ENCODE data around the gene PCYT2. TPM values are rescaled to one million over a fixed set of nuclear protein-coding genes. Genes with fewer than 3 reads are reported as not detected.

The PCYT2 gene
- total RNA-seq, 2 donors from 2014 or later, result 21.6 to 26.0 TPM

DNA sequence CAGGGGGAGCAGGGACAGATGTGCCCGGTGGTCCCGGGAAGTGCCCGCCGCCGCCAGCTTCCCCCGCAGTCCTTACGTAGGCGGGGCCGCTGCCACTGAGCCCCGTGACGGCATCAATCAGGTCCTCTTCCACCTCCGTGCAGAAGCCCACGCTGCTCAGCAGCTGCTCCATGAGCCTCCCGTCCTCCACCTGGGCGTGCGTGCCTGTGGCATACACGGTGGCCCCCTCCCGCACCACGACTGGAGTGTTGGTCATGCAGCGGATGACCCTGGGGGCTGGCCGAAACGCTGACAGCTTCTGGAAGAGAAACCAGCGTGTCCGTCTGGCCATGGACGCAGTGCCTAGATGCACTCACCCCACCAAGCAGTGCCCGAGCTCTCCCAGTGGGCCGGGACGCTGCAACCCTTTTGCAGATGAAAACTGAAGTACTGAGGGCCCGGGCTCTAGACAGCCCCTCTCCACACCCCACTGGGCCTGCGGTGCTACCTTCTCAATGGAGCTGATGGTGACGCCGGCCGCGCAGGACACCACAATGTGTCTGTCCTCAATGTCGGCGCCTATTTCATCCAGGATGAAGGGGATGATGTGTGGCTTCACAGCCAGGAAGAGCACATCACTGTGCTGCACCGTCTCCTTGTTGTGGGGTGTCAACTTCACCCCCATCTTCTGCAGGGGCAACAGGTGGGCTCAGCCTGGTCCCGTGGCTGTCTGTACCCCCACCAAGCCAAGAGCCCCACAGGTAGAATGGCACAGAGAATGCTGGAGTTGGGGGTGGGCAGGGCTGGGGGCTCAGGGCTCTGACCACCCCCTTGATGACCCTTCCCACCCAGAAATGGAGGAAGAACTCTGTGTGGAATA lies 23.9 kb upstream of the PCYT2 start:
- Mint-ChIP-seq H3K36me3 (ENCODE audit: low read depth) (no peaks in the 10 kb centered on the region), H3K4me1 (peaks cover 8% of the 10 kb centered on the region), H3K27ac (no peak overlapping the region), H3K27me3 (peaks cover 28% of the 10 kb centered on the region), H3K4me3 (no peak overlapping the region)
- no peak for ATAC-seq
- H3K9me3 ChIP-seq (ENCODE audit: control insufficient read depth, low read length, poor library complexity, severe bottlenecking), result no peaks in the 10 kb centered on the region
- no peak for DNase-seq

DNA sequence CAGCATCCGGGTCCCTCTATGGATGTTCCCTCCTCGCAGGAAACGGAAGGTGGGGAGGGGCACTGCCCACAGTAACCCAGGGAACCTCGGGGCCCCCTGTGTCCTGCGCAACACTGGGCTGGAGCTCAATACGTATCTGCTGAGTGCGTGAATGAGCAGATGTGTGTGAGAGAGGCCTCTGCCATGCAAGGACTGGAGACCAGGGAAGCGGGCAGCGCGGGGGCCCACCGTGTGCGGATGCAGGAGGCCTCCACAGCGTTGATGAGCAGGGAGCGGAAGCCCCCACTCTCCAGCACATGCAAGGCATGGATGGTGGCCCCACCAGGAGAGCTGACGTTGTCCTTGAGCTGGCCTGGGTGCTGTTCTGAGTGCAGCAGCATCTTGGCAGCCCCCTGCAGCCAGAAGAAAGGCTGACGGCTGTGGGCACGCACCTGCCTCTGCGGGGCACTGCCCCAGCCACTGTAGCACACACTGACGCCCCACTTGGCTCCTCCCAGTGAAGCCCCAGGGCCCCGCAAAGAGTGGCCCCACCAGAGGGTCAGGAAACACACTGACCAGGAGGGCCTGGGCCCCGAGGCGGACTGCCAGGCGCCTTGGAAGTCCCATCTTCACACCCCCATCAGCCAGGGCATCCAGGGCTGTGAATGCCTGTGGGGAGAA lies 23.0 kb upstream of the PCYT2 start:
- ATAC-seq (no peak), DNase-seq (no peak)
- peaks cover 28% of the 10 kb centered on the region for H3K27me3 Mint-ChIP-seq
- H3K36me3 Mint-ChIP-seq (ENCODE audit: low read depth), result no peaks in the 10 kb centered on the region
- no peak overlapping the region for H3K27ac Mint-ChIP-seq
- no peaks in the 10 kb centered on the region for H3K9me3 ChIP-seq (ENCODE audit: control insufficient read depth, low read length, poor library complexity, severe bottlenecking)
- H3K4me1 Mint-ChIP-seq, result peaks cover 8% of the 10 kb centered on the region
- no peak overlapping the region for H3K4me3 Mint-ChIP-seq

DNA sequence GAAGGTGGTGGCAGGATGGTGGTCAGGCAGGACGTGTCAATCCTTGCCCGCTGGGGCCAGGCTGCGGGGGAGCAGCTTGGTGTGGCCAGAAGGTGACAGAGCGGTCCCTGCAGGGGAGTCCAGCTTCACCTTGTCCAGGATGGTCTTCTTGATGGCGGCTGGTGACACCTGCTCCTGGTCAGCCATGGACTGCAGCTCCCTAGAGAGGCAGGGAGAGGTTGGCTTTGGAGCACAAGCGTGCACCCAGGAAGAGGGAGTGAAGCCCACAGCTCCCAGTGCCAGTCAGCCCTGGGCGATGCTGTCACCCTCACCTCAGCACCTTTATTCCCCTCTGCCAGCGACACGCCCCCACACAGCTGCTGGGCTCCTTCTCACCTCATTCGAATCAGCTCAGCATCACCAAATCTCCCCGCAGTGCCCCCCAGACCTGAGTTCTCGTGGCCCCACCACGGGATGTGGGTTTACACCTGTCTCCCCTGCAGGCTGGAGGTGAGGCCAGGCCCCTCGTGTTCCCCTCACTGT lies 22.0 kb upstream of the PCYT2 start:
- ATAC-seq, result no peak
- no peak overlapping the region for H3K27ac Mint-ChIP-seq
- peaks cover 28% of the 10 kb centered on the region for H3K27me3 Mint-ChIP-seq
- no peak for DNase-seq
- H3K36me3 Mint-ChIP-seq (ENCODE audit: low read depth), result no peaks in the 10 kb centered on the region
- H3K4me3 Mint-ChIP-seq, result no peak overlapping the region
- H3K4me1 Mint-ChIP-seq, result peaks cover 10% of the 10 kb centered on the region
- H3K9me3 ChIP-seq (ENCODE audit: control insufficient read depth, low read length, poor library complexity, severe bottlenecking), result no peaks in the 10 kb centered on the region

DNA sequence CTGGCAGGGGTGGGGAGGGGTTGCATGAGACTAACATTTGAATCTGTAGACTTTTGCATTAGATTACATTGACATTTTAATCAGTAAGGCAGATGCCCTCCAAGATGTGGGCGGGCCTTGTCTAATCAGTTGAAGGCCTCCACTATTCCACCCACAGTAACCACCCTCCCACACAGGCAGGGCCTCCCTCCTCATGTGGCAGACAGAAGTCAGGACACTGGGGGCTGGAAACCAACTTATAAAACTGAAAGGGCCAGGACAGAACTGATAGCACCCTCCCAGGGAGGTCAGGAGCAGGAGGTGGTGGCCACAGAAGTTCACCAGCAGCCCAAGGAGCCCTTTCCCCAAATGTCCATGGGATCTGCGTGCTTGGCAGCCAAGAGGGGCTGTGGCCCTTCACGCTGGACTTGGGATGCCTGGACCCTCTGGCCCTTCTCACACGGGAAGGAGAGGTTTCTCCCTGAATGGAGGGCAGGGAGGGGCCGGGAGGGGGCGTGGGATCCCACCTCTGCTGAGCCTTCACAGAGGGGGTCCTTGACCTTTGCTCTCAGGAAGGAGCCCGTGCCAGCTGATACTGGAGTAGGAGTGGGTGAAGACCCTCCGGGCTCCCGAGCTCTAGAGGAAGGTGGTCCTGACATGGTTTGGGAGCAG lies 21.3 kb upstream of the PCYT2 start:
- Mint-ChIP-seq H3K27me3 (peaks cover 24% of the 10 kb centered on the region), H3K36me3 (ENCODE audit: low read depth) (no peaks in the 10 kb centered on the region)

DNA sequence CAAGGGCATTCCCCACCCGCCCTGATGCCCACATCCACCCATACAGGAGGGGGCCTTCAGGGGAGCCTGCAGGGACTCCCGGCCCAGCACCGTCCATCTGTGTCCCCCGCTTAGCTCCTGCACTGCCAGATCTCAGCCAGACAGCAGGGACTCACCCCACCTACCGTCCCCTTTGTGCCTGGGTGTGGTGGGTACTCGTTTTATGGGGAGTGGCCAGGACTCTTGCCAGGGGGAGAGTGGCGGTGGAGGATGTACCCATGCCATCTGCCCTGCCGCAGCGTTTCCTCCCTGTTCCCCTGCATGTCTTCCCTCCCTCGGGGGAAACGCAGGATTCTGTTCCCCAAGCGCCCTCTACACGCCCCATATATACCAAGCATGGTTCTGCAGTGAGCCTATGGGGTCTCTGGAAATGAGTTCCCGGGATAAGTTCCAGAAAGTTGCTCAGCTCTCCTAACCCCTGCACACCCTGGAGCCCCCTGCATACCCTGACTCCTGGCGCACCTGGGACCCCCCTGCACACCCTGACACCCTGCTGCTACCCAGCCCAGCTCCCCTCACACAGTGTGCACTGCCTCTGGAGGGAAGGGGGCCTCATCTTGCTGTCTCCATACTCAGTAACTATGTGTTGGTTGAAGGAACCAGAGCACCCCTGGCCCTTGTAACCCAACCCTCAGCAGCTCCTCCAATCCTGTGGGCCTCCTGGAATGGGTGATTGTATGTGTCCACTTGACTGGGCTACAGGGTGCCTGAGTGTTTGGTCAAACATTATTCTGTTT lies 20.5 kb upstream of the PCYT2 start:
- no peak for ATAC-seq

More for the DNA sequence above, 21.3 kb upstream of the PCYT2 start:
- ATAC-seq, result no peak
- H3K9me3 ChIP-seq (ENCODE audit: control insufficient read depth, low read length, poor library complexity, severe bottlenecking), result no peaks in the 10 kb centered on the region
- H3K4me1 Mint-ChIP-seq, result peaks cover 6% of the 10 kb centered on the region
- H3K4me3 Mint-ChIP-seq, result no peak overlapping the region
- no peak overlapping the region for H3K27ac Mint-ChIP-seq
- no peak for DNase-seq

DNA sequence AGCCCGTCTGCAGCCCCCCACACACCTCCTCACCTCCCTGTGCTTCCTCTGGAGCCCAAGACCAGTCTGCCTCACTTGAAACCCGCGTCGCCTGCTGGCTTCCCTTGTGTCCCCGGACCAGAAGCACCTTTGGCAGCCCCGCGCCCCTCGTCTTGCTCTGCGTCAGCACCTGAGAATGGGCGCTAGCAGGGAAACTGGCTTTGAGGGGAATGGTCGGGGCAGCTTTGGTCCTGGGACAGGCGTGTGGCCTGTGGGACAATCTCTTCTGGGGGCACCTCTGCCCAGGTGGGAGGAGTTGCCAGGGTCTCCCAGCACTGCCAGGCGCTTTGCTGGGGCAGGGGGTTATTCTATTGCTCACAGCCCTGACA lies 20.0 kb upstream of the PCYT2 start:
- H3K27ac Mint-ChIP-seq, result no peak overlapping the region
- no peak overlapping the region for H3K4me3 Mint-ChIP-seq
- no peaks in the 10 kb centered on the region for H3K9me3 ChIP-seq (ENCODE audit: control insufficient read depth, low read length, poor library complexity, severe bottlenecking)
- peaks cover 24% of the 10 kb centered on the region for H3K27me3 Mint-ChIP-seq
- peaks cover 9% of the 10 kb centered on the region for H3K4me1 Mint-ChIP-seq
- ATAC-seq (no peak), DNase-seq (no peak)
- H3K36me3 Mint-ChIP-seq (ENCODE audit: low read depth), result no peaks in the 10 kb centered on the region

More for the DNA sequence above, 20.5 kb upstream of the PCYT2 start:
- Mint-ChIP-seq H3K27me3 (peaks cover 24% of the 10 kb centered on the region), H3K4me3 (no peak overlapping the region), H3K36me3 (ENCODE audit: low read depth) (no peaks in the 10 kb centered on the region), H3K27ac (no peak overlapping the region), H3K4me1 (peaks cover 5% of the 10 kb centered on the region)
- DNase-seq, result no peak
- no peaks in the 10 kb centered on the region for H3K9me3 ChIP-seq (ENCODE audit: control insufficient read depth, low read length, poor library complexity, severe bottlenecking)

DNA sequence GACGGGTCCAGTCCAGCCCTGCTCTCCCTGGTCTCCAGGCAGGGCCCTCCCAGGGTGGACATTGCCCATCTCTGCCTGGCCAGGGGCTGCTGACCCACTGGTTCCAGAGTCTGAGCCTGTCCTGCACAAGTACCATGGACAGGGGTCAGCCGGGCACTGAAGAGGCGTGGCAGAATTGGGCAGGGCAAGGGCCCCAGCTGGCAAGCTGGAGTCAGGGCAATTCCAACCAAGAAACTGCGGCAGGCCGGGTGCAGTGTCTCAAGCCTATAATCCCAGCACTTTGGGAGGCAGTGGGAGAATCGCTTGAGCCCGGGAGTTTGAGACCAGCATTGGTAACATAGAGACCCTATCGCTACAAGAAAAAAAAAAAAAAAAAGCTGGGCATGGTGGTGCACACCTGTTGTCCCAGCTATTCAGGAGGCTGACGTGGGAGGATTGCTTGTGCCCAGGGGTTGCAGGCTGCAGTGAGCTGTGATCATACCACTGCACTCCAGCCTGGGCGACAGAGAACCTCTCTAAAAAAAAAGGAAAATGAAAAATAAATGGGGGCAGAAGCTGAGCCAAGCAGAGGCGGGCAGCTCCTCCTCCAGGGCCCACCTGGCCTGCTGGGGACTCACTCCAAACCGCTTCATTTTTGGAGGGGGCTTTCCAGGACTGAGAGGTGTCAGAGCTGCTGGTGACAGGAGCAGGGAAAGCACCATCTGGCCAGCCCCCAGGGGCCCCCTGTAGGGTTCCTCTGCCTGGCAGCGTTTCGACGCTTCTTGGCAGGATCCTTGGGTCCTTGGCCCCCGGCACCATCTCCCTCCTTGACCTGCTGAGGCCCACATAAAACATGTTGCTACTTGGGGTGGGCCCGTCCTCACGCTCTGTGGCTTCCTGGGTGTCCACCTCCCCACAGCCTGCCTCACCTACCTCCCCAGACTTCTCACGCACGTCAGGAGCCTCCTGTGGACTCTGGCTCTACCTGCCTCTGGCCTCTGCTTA lies 19.2 kb upstream of the PCYT2 start:
- no peak for DNase-seq

DNA sequence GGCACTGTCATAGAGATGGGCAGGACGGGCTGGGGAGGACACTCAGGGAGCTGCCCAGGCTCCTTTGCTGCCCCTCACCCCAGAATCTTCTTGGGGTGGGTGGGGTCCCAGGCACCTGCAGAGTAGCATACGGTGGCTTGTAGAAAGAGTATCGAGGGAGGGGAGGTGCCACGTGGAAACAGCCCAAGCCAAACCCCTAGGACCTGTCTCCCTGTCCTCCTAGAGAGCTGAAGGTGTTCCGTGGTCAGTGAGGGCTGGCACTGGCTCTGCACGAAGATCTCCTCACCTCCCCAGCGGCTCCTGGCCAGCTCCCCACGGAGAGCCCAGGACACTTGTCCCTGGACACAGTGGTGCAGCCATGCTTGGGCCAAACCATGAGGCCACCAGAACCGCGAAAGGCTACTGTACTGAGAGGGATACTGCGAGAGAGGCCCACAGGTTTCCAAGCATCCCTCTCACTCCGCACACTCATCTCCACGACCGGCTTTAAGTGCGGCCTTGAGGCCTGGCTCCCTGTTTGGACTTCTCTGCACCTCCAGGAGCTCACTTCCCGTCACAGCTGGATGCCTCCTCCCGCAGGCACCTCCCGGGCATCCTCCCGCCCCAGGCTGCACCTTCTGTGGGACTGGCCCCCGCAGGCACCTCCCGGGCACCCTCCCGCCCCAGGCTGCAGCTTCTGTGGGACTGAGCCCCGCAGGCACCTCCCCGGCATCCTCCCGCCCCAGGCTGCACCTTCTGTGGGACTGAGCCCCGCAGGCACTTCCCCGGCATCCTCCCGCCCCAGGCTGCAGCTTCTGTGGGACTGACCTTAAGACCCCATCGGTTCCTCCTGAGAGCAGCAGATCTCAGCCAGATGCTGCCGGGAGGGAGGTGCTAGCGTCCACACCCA lies 18.3 kb upstream of the PCYT2 start:
- Mint-ChIP-seq H3K27me3 (peaks cover 24% of the 10 kb centered on the region), H3K4me1 (peaks cover 13% of the 10 kb centered on the region), H3K27ac (no peak overlapping the region), H3K4me3 (peak overlapping the region; percentile 80), H3K36me3 (ENCODE audit: low read depth) (no peaks in the 10 kb centered on the region)
- no peak for ATAC-seq
- no peaks in the 10 kb centered on the region for H3K9me3 ChIP-seq (ENCODE audit: control insufficient read depth, low read length, poor library complexity, severe bottlenecking)
- DNase-seq, result no peak

More for the DNA sequence above, 19.2 kb upstream of the PCYT2 start:
- Mint-ChIP-seq H3K27ac (no peak overlapping the region), H3K4me3 (peak overlapping the region; percentile 28), H3K4me1 (peaks cover 13% of the 10 kb centered on the region), H3K27me3 (peaks cover 24% of the 10 kb centered on the region), H3K36me3 (ENCODE audit: low read depth) (no peaks in the 10 kb centered on the region)
- no peaks in the 10 kb centered on the region for H3K9me3 ChIP-seq (ENCODE audit: control insufficient read depth, low read length, poor library complexity, severe bottlenecking)
- ATAC-seq, result no peak

DNA sequence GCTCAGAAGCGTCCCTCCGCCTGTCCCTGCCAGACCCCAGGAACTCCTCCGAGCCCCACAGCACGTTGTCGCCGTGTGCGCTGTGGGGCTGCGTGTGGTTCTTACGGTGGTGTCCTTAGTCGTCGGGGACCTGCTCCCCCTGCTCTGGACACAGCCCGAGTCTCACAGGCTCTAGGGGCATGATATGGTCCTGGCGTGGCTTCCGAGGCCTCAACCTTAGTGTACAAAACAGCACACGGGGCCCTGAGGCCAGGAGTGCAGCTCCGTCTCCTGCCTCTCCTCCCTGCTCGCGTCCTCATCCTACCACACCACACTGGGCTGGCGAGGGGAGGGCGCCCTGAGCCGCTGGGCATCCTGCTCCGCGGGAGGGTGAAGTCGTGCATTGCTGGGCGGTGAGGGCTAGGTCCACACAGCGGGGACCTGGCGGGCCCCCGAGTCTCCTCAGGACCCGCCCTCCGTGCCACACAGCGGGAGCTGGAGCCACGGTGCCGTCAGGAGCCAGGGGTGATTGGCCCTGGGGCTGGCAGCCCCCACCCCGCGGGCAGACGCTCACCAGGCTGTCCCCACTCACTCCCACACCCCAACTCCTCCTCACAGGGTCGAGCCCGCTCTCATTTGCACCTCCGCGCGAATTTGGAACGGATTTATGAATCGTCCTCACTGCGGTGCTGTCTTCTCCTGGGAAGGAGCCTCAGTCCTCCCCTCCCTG lies 17.5 kb upstream of the PCYT2 start:
- H3K27me3 Mint-ChIP-seq, result peaks cover 20% of the 10 kb centered on the region
- peaks cover 16% of the 10 kb centered on the region for H3K4me1 Mint-ChIP-seq
- DNase-seq (no peak), ATAC-seq (no peak)
- H3K4me3 Mint-ChIP-seq, result peak overlapping the region; percentile 80
- H3K36me3 Mint-ChIP-seq (ENCODE audit: low read depth), result no peaks in the 10 kb centered on the region
- H3K9me3 ChIP-seq (ENCODE audit: control insufficient read depth, low read length, poor library complexity, severe bottlenecking), result no peaks in the 10 kb centered on the region
- H3K27ac Mint-ChIP-seq, result no peak overlapping the region

DNA sequence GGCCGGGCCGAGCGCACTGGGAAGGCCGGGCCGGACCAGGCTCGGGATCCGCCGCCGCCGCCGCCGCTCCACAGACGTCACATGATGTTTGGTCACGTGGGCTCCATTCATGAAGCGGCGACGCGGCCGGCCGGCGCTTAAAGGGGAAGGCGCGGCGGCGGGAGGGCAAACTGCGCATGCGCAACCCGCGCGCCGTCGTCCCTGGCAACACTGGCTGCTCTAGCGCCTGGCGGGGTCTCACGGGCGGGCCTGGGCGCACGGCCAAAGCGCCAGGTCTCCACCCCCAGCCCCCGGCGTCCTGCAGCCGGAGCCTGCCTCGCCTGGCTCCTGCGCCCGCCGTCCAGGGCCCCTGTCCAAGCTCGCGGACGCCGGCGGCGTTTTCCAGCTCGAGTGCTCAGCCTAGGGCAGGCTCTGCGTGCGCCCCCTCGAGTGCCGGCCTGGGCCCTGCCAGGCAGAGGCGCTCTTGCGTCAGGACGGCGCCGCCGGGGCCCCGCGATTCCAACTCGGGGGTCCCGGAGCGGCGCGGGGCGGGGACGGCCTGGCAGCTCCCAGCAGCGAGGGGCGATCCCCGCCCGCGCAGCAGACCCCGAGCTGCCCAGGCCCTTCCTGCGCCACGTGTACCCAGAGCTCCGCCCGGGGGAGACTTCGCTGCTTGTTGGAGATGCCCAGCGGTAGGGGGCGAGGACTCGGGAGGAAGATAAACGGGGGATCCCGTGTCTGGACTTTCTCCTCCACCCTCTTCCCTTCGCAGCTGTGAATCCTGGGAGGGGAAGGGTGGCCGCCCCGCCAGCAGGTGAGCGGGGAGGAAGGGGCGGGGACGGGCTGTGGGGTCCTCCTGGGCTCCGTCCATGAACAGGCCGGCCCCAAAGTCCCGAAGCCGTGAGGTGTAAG lies 16.7 kb upstream of the PCYT2 start, which contains the start of gene MAFG:
TSS of gene MAFG (minus strand) at position 83 of the 891 bp plus-strand sequence. CDS start 4,550 bp downstream, outside the sequence.
- no peaks in the 10 kb centered on the region for H3K9me3 ChIP-seq (ENCODE audit: control insufficient read depth, low read length, poor library complexity, severe bottlenecking)
- H3K4me3 Mint-ChIP-seq, result peak within 1 kb of the TSS; percentile 88
- H3K4me1 Mint-ChIP-seq, result peaks cover 20% of the 10 kb centered on the region
- peaks cover 16% of the 10 kb centered on the region for H3K27me3 Mint-ChIP-seq
- H3K27ac Mint-ChIP-seq, result peak within 1 kb of the TSS; percentile 93
- no peaks in the 10 kb centered on the region for H3K36me3 Mint-ChIP-seq (ENCODE audit: low read depth)
- ATAC-seq (peak; percentile 73), DNase-seq (peak; percentile 83 to 88 (median 86))
